CD4-positive, alpha-beta T cell treated with Interleukin-4 for 1 hour (primary cell): ENCODE results near the gene AGTPBP1.
"Not testable (repeated sequence)": the region's sequence is repeated elsewhere in the genome, so short reads cannot be mapped to it uniquely, and the experiment has no call there.

Experiments used
- DNase-seq, 2 donors: peaks; one replicate each; pipeline ENCODE4 v3.0.0-alpha.2; 2020 to 2022

Gene AGTPBP1

GRCh38 chr9:85719411-85719810, 22.3 kb downstream of the AGTPBP1 start:
- DNase-seq: not testable (repeated sequence)

- DNase-seq: not testable (repeated sequence)
These were observed 23.9 kb downstream of the AGTPBP1 start for GRCh38 chr9:85717818-85718217.

- DNase-seq: peak in 1 of 2 donors; percentile 25
These were observed 24.5 kb downstream of the AGTPBP1 start for GRCh38 chr9:85717220-85717619.

- DNase-seq: peak in 1 of 2 donors; percentile 27
These were observed 25.5 kb downstream of the AGTPBP1 start for GRCh38 chr9:85716031-85716877.

GRCh38 chr9:85715587-85715986, 26.2 kb downstream of the AGTPBP1 start:
- DNase-seq: peak; percentile 39 to 40

- no peak for DNase-seq
These were observed 27.9 kb downstream of the AGTPBP1 start for GRCh38 chr9:85713897-85714296.

GRCh38 chr9:85704744-85705143, 37.0 kb downstream of the AGTPBP1 start:
- no peak for DNase-seq

- no peak for DNase-seq
These were observed 38.4 kb downstream of the AGTPBP1 start for GRCh38 chr9:85703398-85703797.

- DNase-seq: no peak
These were observed 38.9 kb downstream of the AGTPBP1 start for GRCh38 chr9:85702726-85703289.

GRCh38 chr9:85702191-85702590, 39.6 kb downstream of the AGTPBP1 start:
- DNase-seq: no peak

- no peak for DNase-seq
These were observed 41.4 kb downstream of the AGTPBP1 start for GRCh38 chr9:85700330-85700729.

GRCh38 chr9:85688361-85688760, 53.4 kb downstream of the AGTPBP1 start:
- DNase-seq: no peak

GRCh38 chr9:85685081-85685480, 56.7 kb downstream of the AGTPBP1 start:
- no peak for DNase-seq

GRCh38 chr9:85676790-85677189, 65.0 kb downstream of the AGTPBP1 start:
- no peak for DNase-seq

- DNase-seq: no peak
These were observed 74.4 kb downstream of the AGTPBP1 start for GRCh38 chr9:85667374-85667773.

GRCh38 chr9:85666086-85666485, 75.7 kb downstream of the AGTPBP1 start:
- no peak for DNase-seq

GRCh38 chr9:85662573-85662972, 79.2 kb downstream of the AGTPBP1 start:
- DNase-seq: no peak

GRCh38 chr9:85658716-85659115, 83.0 kb downstream of the AGTPBP1 start:
- DNase-seq: no peak

- no peak for DNase-seq
These were observed 88.6 kb downstream of the AGTPBP1 start for GRCh38 chr9:85653153-85653552.

GRCh38 chr9:85647571-85647970, 94.2 kb downstream of the AGTPBP1 start:
- no peak for DNase-seq

- DNase-seq: peak in 1 of 2 donors; percentile 41
These were observed 95.7 kb downstream of the AGTPBP1 start for GRCh38 chr9:85645909-85646627.

- no peak for DNase-seq
These were observed 101.3 kb downstream of the AGTPBP1 start for GRCh38 chr9:85640425-85640824.

- no peak for DNase-seq
These were observed 102.0 kb downstream of the AGTPBP1 start for GRCh38 chr9:85639675-85640186.

- no peak for DNase-seq
These were observed 109.9 kb downstream of the AGTPBP1 start for GRCh38 chr9:85631809-85632208.
